OCI-LY1 (cell line): Measurements from ENCODE around the gene VEPH1.
"Not testable (repeated sequence)": the region's sequence is repeated elsewhere in the genome, so short reads cannot be mapped to it uniquely, and the experiment has no call there.

Experiments
- H2AFZ ChIP-seq: fragments of 200-600 bp; sonication (generic), shearing (Covaris generic); 2 replicates; pipeline ENCODE4 v1.6.0; 2014; ENCODE audit warnings: antibody characterized with exemption, mild to moderate bottlenecking, low read length
- H3F3A ChIP-seq: fragments of 200-600 bp; sonication (generic), shearing (Covaris generic); 2 replicates; pipeline ENCODE4 v1.6.0; 2014; ENCODE audit warnings: mild to moderate bottlenecking, antibody characterized with exemption, low read length, moderate library complexity; ENCODE audit not compliant: insufficient read depth
- H3K27ac ChIP-seq: fragments of 200-600 bp; sonication (generic); 2 replicates; pipeline ENCODE4 v1.5.1; 2014; ENCODE audit warnings: low read length, mixed run types, mild to moderate bottlenecking, low read depth; ENCODE audit not compliant: poor library complexity, severe bottlenecking
- H3K27me3 ChIP-seq: fragments of 200-600 bp; sonication (generic); 2 replicates; pipeline ENCODE4 v1.6.0; 2014; ENCODE audit warnings: antibody characterized with exemption, mild to moderate bottlenecking, low read length, moderate library complexity; ENCODE audit not compliant: insufficient read depth
- H3K36me3 ChIP-seq: fragments of 200-600 bp; sonication (generic); 2 replicates; pipeline ENCODE4 v1.6.1; 2014; ENCODE audit warnings: mild to moderate bottlenecking, antibody characterized with exemption, low read length, moderate library complexity, mixed read lengths; ENCODE audit not compliant: insufficient read depth
- H3K4me1 ChIP-seq: fragments of 200-600 bp; sonication (generic); 2 replicates; pipeline ENCODE4 v1.5.1; 2014; ENCODE audit warnings: mild to moderate bottlenecking, low read length, moderate library complexity; ENCODE audit not compliant: insufficient read depth, severe bottlenecking
- H3K4me2 ChIP-seq: fragments of 200-600 bp; sonication (generic), shearing (Covaris generic); 2 replicates; pipeline ENCODE4 v1.6.1; 2014; ENCODE audit warnings: low read length
- H3K4me3 ChIP-seq: fragments of 200-600 bp; sonication (generic); 2 replicates; pipeline ENCODE4 v1.5.1; 2014; ENCODE audit warnings: low read length, low read depth, mild to moderate bottlenecking, mixed read lengths; ENCODE audit not compliant: poor library complexity, severe bottlenecking
- H3K79me2 ChIP-seq: fragments of 200-600 bp; shearing (Covaris generic); 2 replicates; pipeline ENCODE4 v1.6.1; 2016; ENCODE audit warnings: mixed run types, low read length, mixed read lengths; ENCODE audit not compliant: insufficient read depth
- H3K9ac ChIP-seq: fragments of 200-600 bp; sonication (generic), shearing (Covaris generic); 2 replicates; pipeline ENCODE4 v1.6.1; 2014; ENCODE audit warnings: mild to moderate bottlenecking, low read length, mixed read lengths
- H3K9me2 ChIP-seq: fragments of 200-600 bp; sonication (generic), shearing (Covaris generic); 2 replicates; pipeline ENCODE4 v1.6.1; 2014; ENCODE audit warnings: low read depth, mild to moderate bottlenecking, low read length, mixed read lengths
- H3K9me3 ChIP-seq: fragments of 200-600 bp; shearing (Covaris generic); 2 replicates; pipeline ENCODE4 v1.6.1; 2014; ENCODE audit warnings: low read length, mixed read lengths
- H4K20me1 ChIP-seq: fragments of 200-600 bp; sonication (generic), shearing (Covaris generic); 2 replicates; pipeline ENCODE4 v1.6.0; 2016; ENCODE audit warnings: mild to moderate bottlenecking, low read length; ENCODE audit not compliant: insufficient read depth
- CTCF ChIP-seq: fragments of 200-600 bp; sonication (generic), shearing (Covaris generic); IDR thresholded peaks from 2 replicates; pipeline ENCODE4 v1.5.1; 2017; ENCODE audit warnings: mild to moderate bottlenecking, antibody characterized with exemption, low read length, moderate library complexity, mixed read lengths
- EZH2 ChIP-seq: fragments of 200-600 bp; sonication (generic), shearing (Covaris generic); IDR thresholded peaks from 2 replicates; pipeline ENCODE4 v1.8.0; 2017; ENCODE audit warnings: borderline replicate concordance, mixed run types, mild to moderate bottlenecking, antibody characterized with exemption, low read length, moderate library complexity, mixed read lengths

Gene VEPH1

GRCh38 chr3:157354254-157354653 lies 149.0 kb downstream of the VEPH1 start:
- H3K9me2 ChIP-seq, result no peaks in the 10 kb centered on the region
- no peak overlapping the region for H3K9ac ChIP-seq
- H3K27me3 ChIP-seq, result no peaks in the 10 kb centered on the region
- no peaks in the 10 kb centered on the region for H3K4me1 ChIP-seq
- no peaks in the 10 kb centered on the region for H3F3A ChIP-seq
- TF ChIP-seq CTCF (no peak), EZH2 (no peak)
- H3K9me3 ChIP-seq, result no peaks in the 10 kb centered on the region
- H3K36me3 ChIP-seq, result no peaks in the 10 kb centered on the region
- H3K4me2 ChIP-seq, result no peak overlapping the region
- no peak overlapping the region for H3K4me3 ChIP-seq
- no peak overlapping the region for H2AFZ ChIP-seq
- no peaks in the 10 kb centered on the region for H3K79me2 ChIP-seq
- no peaks in the 10 kb centered on the region for H4K20me1 ChIP-seq
- H3K27ac ChIP-seq, result no peak overlapping the region

DNA sequence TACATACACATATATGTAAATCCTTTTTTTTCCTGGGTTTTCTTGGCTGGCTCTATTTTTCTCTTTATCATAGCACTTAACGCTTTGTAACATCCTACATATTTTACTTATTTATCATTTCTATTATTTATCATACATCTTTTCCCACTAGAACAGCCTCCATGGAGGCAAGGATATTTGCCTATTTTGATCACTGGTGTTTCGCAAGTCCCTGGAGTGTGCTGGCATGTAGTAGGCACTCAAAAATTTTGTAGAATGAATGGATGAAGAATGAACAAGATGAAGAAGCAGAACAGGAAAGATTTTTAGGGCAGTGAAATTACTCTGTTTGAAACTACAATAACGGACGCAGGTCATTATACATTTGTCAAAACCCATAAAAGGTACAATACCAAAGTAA lies 149.6 kb downstream of the VEPH1 start:
- Histone ChIP-seq H3K9me2 (no peaks in the 10 kb centered on the region), H3K27me3 (no peaks in the 10 kb centered on the region), H3K9ac (no peak overlapping the region), H2AFZ (no peak overlapping the region), H3F3A (no peaks in the 10 kb centered on the region), H3K4me2 (no peak overlapping the region), H3K9me3 (no peaks in the 10 kb centered on the region), H3K79me2 (no peaks in the 10 kb centered on the region), H3K4me3 (no peak overlapping the region), H3K4me1 (no peaks in the 10 kb centered on the region), H3K36me3 (no peaks in the 10 kb centered on the region), H3K27ac (no peak overlapping the region), H4K20me1 (no peaks in the 10 kb centered on the region)
- TF ChIP-seq CTCF, result no peak
- no peak for TF ChIP-seq EZH2

DNA sequence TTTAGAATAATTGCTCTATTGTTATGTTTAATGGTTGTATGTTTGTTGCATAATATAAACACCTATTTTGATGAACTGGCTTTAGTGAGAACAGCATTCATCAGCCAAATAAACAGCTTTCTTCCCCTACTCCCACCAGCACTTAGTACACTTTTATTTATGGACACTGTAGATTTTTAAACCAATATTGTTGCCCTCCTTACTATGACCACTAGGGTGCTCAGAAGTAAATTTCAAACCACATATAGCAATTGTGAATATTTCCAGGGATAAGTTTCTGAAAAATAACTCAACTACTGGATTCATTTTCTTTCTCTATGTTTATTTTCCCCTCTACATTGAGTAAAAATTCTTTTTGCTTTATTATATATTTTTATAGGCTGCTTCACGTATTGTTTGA lies 151.2 kb downstream of the VEPH1 start:
- Histone ChIP-seq H3K27me3 (no peaks in the 10 kb centered on the region), H3F3A (no peaks in the 10 kb centered on the region), H3K9ac (no peak overlapping the region), H3K79me2 (no peaks in the 10 kb centered on the region), H3K36me3 (no peaks in the 10 kb centered on the region), H2AFZ (no peak overlapping the region), H3K9me2 (no peaks in the 10 kb centered on the region), H3K9me3 (no peaks in the 10 kb centered on the region), H3K4me3 (no peak overlapping the region), H3K4me2 (no peak overlapping the region), H3K27ac (no peak overlapping the region), H3K4me1 (no peaks in the 10 kb centered on the region), H4K20me1 (no peaks in the 10 kb centered on the region)
- peak; percentile 14 for TF ChIP-seq CTCF
- TF ChIP-seq EZH2, result no peak

DNA sequence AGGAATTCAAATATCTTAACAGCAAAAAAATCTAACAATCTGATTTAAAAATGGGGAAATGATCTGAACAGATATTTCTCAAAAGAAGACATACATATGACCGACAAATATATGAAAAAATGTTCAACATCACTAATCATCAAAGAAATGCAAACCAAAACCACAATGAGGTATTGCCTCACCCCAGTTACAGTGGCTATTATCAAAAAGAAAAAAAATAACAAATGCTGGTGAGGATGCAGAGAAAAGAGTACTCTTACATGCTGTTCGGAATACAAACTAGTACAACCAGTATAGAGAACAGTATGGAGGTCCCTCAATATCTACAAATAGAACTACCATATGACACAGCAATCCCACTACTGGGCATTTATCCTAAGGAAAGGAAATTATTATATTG lies 152.6 kb downstream of the VEPH1 start:
- not testable (repeated sequence) for H4K20me1 ChIP-seq, H3K27me3 ChIP-seq, H3K4me1 ChIP-seq

GRCh38 chr3:157348304-157349075 lies 154.7 kb downstream of the VEPH1 start:
- not testable (repeated sequence) for H3K27ac ChIP-seq, H3K9ac ChIP-seq, H3K9me3 ChIP-seq, H3K4me3 ChIP-seq, H2AFZ ChIP-seq, H3F3A ChIP-seq, H3K27me3 ChIP-seq, H3K36me3 ChIP-seq, H3K4me1 ChIP-seq, H4K20me1 ChIP-seq, H3K4me2 ChIP-seq, H3K9me2 ChIP-seq, H3K79me2 ChIP-seq

More for the DNA sequence above, 152.6 kb downstream of the VEPH1 start:
- H3K9ac ChIP-seq, H2AFZ ChIP-seq, H3K4me2 ChIP-seq, H3K79me2 ChIP-seq, H3K27ac ChIP-seq, H3F3A ChIP-seq, H3K9me2 ChIP-seq, H3K36me3 ChIP-seq, H3K9me3 ChIP-seq, H3K4me3 ChIP-seq: not testable (repeated sequence)
